K562 (cell line): ENCODE measurements around the gene QRFPR. TPM values are rescaled to one million over a fixed set of nuclear protein-coding genes. Genes with fewer than 3 reads are reported as not detected.

Source experiments
- ATAC-seq: fragments of 200-7000 bp; cut with Tn5 transposase; 3 replicates; pipeline ENCODE4 v1.9.1; 2020; ENCODE audit warnings: moderate library complexity
- BruUV-seq: library from RNA; stranded (reverse); fragments of 400-500 nt; replicated peaks from 2 replicates; lab custom pipeline; 2021; lab: Mats Ljungman, UMichigan
- CTCF ChIA-PET: fragments of 300-600 bp; formaldehyde crosslinking; extraction: SDS; loops from one replicate; lab custom pipeline; 2021; ENCODE audit warnings: low intra/inter-chr PET ratio; lab: Yijun Ruan, JAX
- POLR2A ChIA-PET: fragments of 300-600, 350-650 bp; sonication (Branson Sonifier 250); formaldehyde crosslinking; extraction: SDS; loops from one replicate; lab custom pipeline; 2021; ENCODE audit warnings: antibody characterized with exemption, inconsistent platforms; lab: Yijun Ruan, JAX
- DNase-seq, 4 experiments: peaks; one replicate each; pipeline versions ENCODE4 v3.0.0 to v3.0.0-alpha.2; 2011 to 2018; ENCODE audit warnings: low spot score in 3 of 4, mixed read lengths in 3 of 4; ENCODE audit errors: extremely low read depth in 1 of 4
- FAIRE-seq: peaks from 2 replicates; lab custom pipeline; 2011; peaks lifted over from hg19 to GRCh38; lab: Jason Lieb, UNC
- H2AFZ ChIP-seq: 2 replicates; pipeline ENCODE4 v1.6.0; 2011; ENCODE audit warnings: low read depth, low read length, control low read depth, inconsistent platforms
- H3K27ac ChIP-seq: fragments of 200-600 bp; 3 replicates; pipeline ENCODE4 v1.8.0; 2011; ENCODE audit warnings: low read depth, mild to moderate bottlenecking, control low read depth, inconsistent platforms, low read length, moderate library complexity, mixed read lengths; ENCODE audit errors: extremely low read depth
- H3K27me3 ChIP-seq, 2 experiments: fragments of 300-600 bp in 1 of 2; 2 replicates in 1 of 2; 3 replicates in 1 of 2; pipeline versions ENCODE4 v1.6.0 to v1.8.0; 2011; ENCODE audit warnings: inconsistent platforms in 2 of 2, low read length in 2 of 2, mild to moderate bottlenecking in 1 of 2, mixed read lengths in 1 of 2, moderate library complexity in 1 of 2; ENCODE audit not compliant: control insufficient read depth in 2 of 2, insufficient read depth in 2 of 2
- H3K36me3 ChIP-seq: fragments of 300-600 bp; 3 replicates; pipeline ENCODE4 v1.8.0; 2011; ENCODE audit warnings: mild to moderate bottlenecking, low read length, inconsistent platforms; ENCODE audit not compliant: control insufficient read depth, insufficient read depth
- H3K4me1 ChIP-seq, 2 experiments: fragments of 200-600 bp in 1 of 2; replicated peaks in 1 of 2; 2 replicates in 1 of 2; 3 replicates in 1 of 2; pipeline versions ENCODE4 v1.5.1 to v1.8.0; 2011; ENCODE audit warnings: inconsistent platforms in 2 of 2, low read length in 2 of 2, mild to moderate bottlenecking in 1 of 2, mixed read lengths in 1 of 2, moderate library complexity in 1 of 2; ENCODE audit not compliant: control insufficient read depth in 2 of 2, insufficient read depth in 2 of 2
- H3K4me2 ChIP-seq: 2 replicates; pipeline ENCODE4 v1.6.1; 2011; ENCODE audit warnings: low read length, control low read depth, inconsistent platforms, mixed read lengths; ENCODE audit not compliant: insufficient read depth
- H3K4me3 ChIP-seq: fragments of 200-600 bp; sonication (generic), shearing (Covaris generic); 2 replicates; pipeline ENCODE4 v1.5.1; 2016; ENCODE audit warnings: control low read depth, inconsistent platforms
- H3K79me2 ChIP-seq: fragments of 200-600 bp; 3 replicates; pipeline ENCODE4 v1.8.0; 2011; ENCODE audit warnings: low read length, inconsistent platforms; ENCODE audit not compliant: control insufficient read depth, insufficient read depth
- H3K9ac ChIP-seq, 2 experiments: 2 replicates each; pipeline versions ENCODE4 v1.6.0 to v1.6.1; 2011; ENCODE audit warnings: low read depth in 2 of 2, low read length in 2 of 2, control low read depth in 1 of 2, inconsistent platforms in 1 of 2, mild to moderate bottlenecking in 1 of 2, mixed read lengths in 1 of 2; ENCODE audit not compliant: insufficient read depth in 1 of 2
- H3K9me1 ChIP-seq: one replicate; pipeline ENCODE4 v1.6.0; 2011; ENCODE audit warnings: inconsistent platforms, mild to moderate bottlenecking, low read length, moderate library complexity; ENCODE audit not compliant: control insufficient read depth, insufficient read depth
- H3K9me3 ChIP-seq: replicated peaks from 2 replicates; pipeline ENCODE4 v1.5.1; 2011; ENCODE audit warnings: low read depth, low read length, inconsistent platforms; ENCODE audit not compliant: control insufficient read depth, insufficient read depth
- H4K20me1 ChIP-seq: replicated peaks from 2 replicates; pipeline ENCODE4 v1.6.1; 2011; ENCODE audit warnings: low read length, inconsistent platforms, mixed read lengths; ENCODE audit not compliant: control insufficient read depth, insufficient read depth
- CBFA2T2 ChIP-seq: fragments of 450-650 bp; conservative IDR thresholded peaks from 2 replicates; pipeline ENCODE4 v1.6.1; 2017; ENCODE audit warnings: mild to moderate bottlenecking
- NCOA1 ChIP-seq: fragments of 450-650 bp; IDR thresholded peaks from 2 replicates; pipeline ENCODE4 v1.6.1; 2016; ENCODE audit warnings: low read depth
- NEUROD1 ChIP-seq: fragments of 150-350 bp; IDR thresholded peaks from 2 replicates; pipeline ENCODE4 v1.6.1; 2014; ENCODE audit warnings: borderline replicate concordance, low read length, low read depth; ENCODE audit not compliant: partially characterized antibody
- SLC30A9 ChIP-seq: fragments of 250-450 bp; sonication (Bioruptor Pico); IDR thresholded peaks from 2 replicates; pipeline ENCODE4 v1.8.0; 2022; ENCODE audit warnings: mild to moderate bottlenecking, moderate library complexity
- SMARCB1 ChIP-seq: IDR thresholded peaks from 2 replicates; pipeline ENCODE4 v1.6.1; 2011; ENCODE audit warnings: improper control_type of control experiment, low read depth; ENCODE audit not compliant: insufficient read length
- SREBF1 ChIP-seq: fragments of 150-350 bp; IDR thresholded peaks from 2 replicates; pipeline ENCODE4 v1.6.1; 2014; ENCODE audit warnings: antibody characterized with exemption, low read depth, low read length, borderline replicate concordance
- ZBTB12 ChIP-seq: fragments of 250-450 bp; sonication (Bioruptor Pico); IDR thresholded peaks from 2 replicates; pipeline ENCODE4 v1.4.0; 2020
- ZNF316 ChIP-seq: fragments of 450-650 bp; IDR thresholded peaks from 2 replicates; pipeline ENCODE4 v1.6.1; 2016
- WGBS: fragments of 100-300 bp; shearing (Covaris generic); methylation state at CpG from one replicate; pipeline ENCODE4 v1.1.6; 2016; ENCODE audit warnings: low coverage, mixed read lengths; ENCODE audit not compliant: insufficient coverage; ENCODE audit errors: missing lambda C conversion rate; 5-methylcytosine and 5-hydroxymethylcytosine counted together
- in situ Hi-C: fragments of 300-500 bp; cut with MboI; formaldehyde crosslinking; loops from 4 replicates; pipeline ENCODE4 v1.15.0; 2018; ENCODE audit warnings: inconsistent platforms, mixed read lengths
- intact Hi-C: fragments of 100-400 bp; cut with micrococcal nuclease; formaldehyde crosslinking; loops from 2 replicates; pipeline ENCODE4 v1.14.2; 2022
- polyA plus RNA-seq, 8 experiments: library from polyadenylated mRNA; depleted of rRNA in 4 of 8; stranded (reverse) in 5 of 8; unstranded in 3 of 8; fragments of >200 nt; fragmentation: Nextera tagmentation in 2 of 8; fragmentation: Illumina TruSeq in 1 of 8; extraction: Ambion mirVana in 2 of 8; extraction: Trizol in 1 of 8; gene quantifications; 2 replicates each; pipeline versions ENCODE4 v1.2.1 to v1.2.3, GENCODE V29; 2011 to 2014; ENCODE audit warnings: inconsistent platforms in 1 of 8, missing spikeins in 1 of 8
- total RNA-seq, 7 experiments: library from RNA; depleted of rRNA in 6 of 7; stranded (reverse); fragments of >200 nt in 6 of 7; fragmentation: Illumina TruSeq in 2 of 7; extraction: Trizol in 2 of 7; gene quantifications; 2 replicates each; pipeline versions ENCODE4 v1.2.1 to v1.2.3, GENCODE V29; 2011 to 2021; ENCODE audit warnings: low replicate concordance in 1 of 7
- TF ChIP-seq, protein P1 (sequence below): fragments of 450-650 bp; IDR thresholded peaks from 2 replicates; pipeline ENCODE4 v1.6.1; 2017; ENCODE audit warnings: mild to moderate bottlenecking, moderate library complexity

Gene QRFPR
- total and polyA plus RNA-seq, 9 of the 15 experiments (the other 6 are each of a cell fraction or from before 2014, with no cell fraction given): not detected

DNA sequence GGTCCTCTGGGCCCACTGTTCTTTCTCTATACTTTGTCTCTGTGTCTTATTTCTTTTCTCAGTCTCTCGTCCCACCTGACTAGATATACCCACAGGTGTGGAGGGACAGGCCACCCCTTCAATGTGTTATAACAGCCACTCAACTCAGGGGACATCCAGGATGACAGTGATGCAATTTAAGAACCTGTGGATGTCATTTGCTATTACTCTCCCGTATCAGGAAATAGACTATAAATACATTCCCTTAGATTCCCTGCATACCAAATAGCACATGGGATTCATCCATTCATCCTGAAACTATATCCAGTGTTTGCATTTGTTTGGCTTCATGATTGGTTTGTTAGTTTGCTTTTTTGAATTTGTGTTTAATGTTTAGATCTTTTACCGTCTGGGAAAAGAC is 16.6 kb upstream of the QRFPR start (continued):
- TF ChIP-seq ZBTB12 (no peak), NEUROD1 (no peak), ZNF316 (no peak), NCOA1 (no peak), SLC30A9 (no peak), CBFA2T2 (no peak)
- TF ChIP-seq, protein P1, sequence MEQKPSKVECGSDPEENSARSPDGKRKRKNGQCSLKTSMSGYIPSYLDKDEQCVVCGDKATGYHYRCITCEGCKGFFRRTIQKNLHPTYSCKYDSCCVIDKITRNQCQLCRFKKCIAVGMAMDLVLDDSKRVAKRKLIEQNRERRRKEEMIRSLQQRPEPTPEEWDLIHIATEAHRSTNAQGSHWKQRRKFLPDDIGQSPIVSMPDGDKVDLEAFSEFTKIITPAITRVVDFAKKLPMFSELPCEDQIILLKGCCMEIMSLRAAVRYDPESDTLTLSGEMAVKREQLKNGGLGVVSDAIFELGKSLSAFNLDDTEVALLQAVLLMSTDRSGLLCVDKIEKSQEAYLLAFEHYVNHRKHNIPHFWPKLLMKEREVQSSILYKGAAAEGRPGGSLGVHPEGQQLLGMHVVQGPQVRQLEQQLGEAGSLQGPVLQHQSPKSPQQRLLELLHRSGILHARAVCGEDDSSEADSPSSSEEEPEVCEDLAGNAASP: no peak

GRCh38 chr4:121392426-121393086 is 11.7 kb upstream of the QRFPR start:
- DNase-seq (no peak), ATAC-seq (no peak), FAIRE-seq (no peak)
- no TSS peak for BruUV-seq
- Histone ChIP-seq H3K9me1 (no peaks in the 10 kb centered on the region), H3K4me2 (no peak overlapping the region), H3K79me2 (no peaks in the 10 kb centered on the region), H2AFZ (no peak overlapping the region), H3K27me3 (no peaks in the 10 kb centered on the region), H3K4me3 (no peak overlapping the region), H3K36me3 (no peaks in the 10 kb centered on the region), H3K9me3 (no peaks in the 10 kb centered on the region), H3K9ac (no peak overlapping the region), H4K20me1 (no peaks in the 10 kb centered on the region), H3K4me1 (no peaks in the 10 kb centered on the region), H3K27ac (no peak overlapping the region)
- ChIA-PET CTCF (no interaction called here), POLR2A (no interaction called here)
- TF ChIP-seq SREBF1 (no peak), SMARCB1 (no peak)
- intact Hi-C loops (no loop called here), in situ Hi-C loops (no loop called here)
- 0% methylated on average over 5 of the region's 5 CpGs for WGBS
